NK-92 (cell line): Measurements from ENCODE around the gene NDN.

Source experiments
- DNase-seq: peaks from one replicate; lab custom pipeline; 2025; ENCODE audit not compliant: unreplicated experiment; lab: John Stamatoyannopoulos, UW

The NDN gene

GRCh38 chr15:23642413-23643044, 44.6 kb downstream of the NDN start:
- DNase-seq, result no peak
